GM23338 (cell line): Measurements from ENCODE around the gene GALR2. TPM values are rescaled to one million over a fixed set of nuclear protein-coding genes. Genes with fewer than 3 reads are reported as not detected.

Experiments used
- ATAC-seq: fragments of 200-7000 bp; cut with Tn5 transposase; 3 replicates; pipeline ENCODE4 v1.9.1; 2020
- DNase-seq: peaks from one replicate; pipeline ENCODE4 v3.0.0-alpha.2; 2015; ENCODE audit warnings: low spot score
- H2AFZ ChIP-seq: fragments of 200-600 bp; sonication (generic); 2 replicates; pipeline ENCODE4 v1.8.0; 2016; ENCODE audit warnings: antibody characterized with exemption, mild to moderate bottlenecking, moderate library complexity
- H3F3A ChIP-seq: fragments of 200-600 bp; sonication (generic); replicated peaks from 2 replicates; pipeline ENCODE4 v1.8.0; 2017; ENCODE audit warnings: antibody characterized with exemption, mixed run types, low read depth
- H3K27ac ChIP-seq: fragments of 200-600 bp; sonication (generic); 2 replicates; pipeline ENCODE4 v1.6.1; 2016; ENCODE audit warnings: low read depth
- H3K27me3 ChIP-seq: fragments of 200-600 bp; sonication (generic); 2 replicates; pipeline ENCODE4 v1.8.0; 2016; ENCODE audit warnings: mild to moderate bottlenecking, mixed run types, moderate library complexity; ENCODE audit not compliant: insufficient read depth
- H3K36me3 ChIP-seq: fragments of 200-600 bp; sonication (generic); 2 replicates; pipeline ENCODE4 v1.8.0; 2016; ENCODE audit warnings: mild to moderate bottlenecking; ENCODE audit not compliant: insufficient read depth
- H3K4me1 ChIP-seq: fragments of 200-600 bp; sonication (generic); 2 replicates; pipeline ENCODE4 v1.8.0; 2016; ENCODE audit warnings: mild to moderate bottlenecking, moderate library complexity; ENCODE audit not compliant: insufficient read depth
- H3K4me2 ChIP-seq: fragments of 200-600 bp; sonication (generic); 2 replicates; pipeline ENCODE4 v1.7.1; 2017; ENCODE audit warnings: mixed run types
- H3K4me3 ChIP-seq: fragments of 200-600 bp; sonication (generic); 2 replicates; pipeline ENCODE4 v1.6.1; 2016; ENCODE audit warnings: mixed run types
- H3K79me2 ChIP-seq: fragments of 200-600 bp; sonication (generic); replicated peaks from 2 replicates; pipeline ENCODE4 v1.8.0; 2017; ENCODE audit warnings: mild to moderate bottlenecking; ENCODE audit not compliant: insufficient read depth
- H3K9me2 ChIP-seq: fragments of 200-600 bp; sonication (generic); 2 replicates; pipeline ENCODE4 v1.8.0; 2017; ENCODE audit not compliant: insufficient read depth
- H4K20me1 ChIP-seq: fragments of 200-600 bp; sonication (generic); replicated peaks from 2 replicates; pipeline ENCODE4 v1.8.0; 2017; ENCODE audit warnings: mild to moderate bottlenecking; ENCODE audit not compliant: insufficient read depth
- H3K27ac Mint-ChIP-seq: 2 replicates; pipeline ENCODE4 v1.8.0; 2020; ENCODE audit warnings: inconsistent platforms, mild to moderate bottlenecking, moderate library complexity, mixed read lengths
- H3K27me3 Mint-ChIP-seq: 3 replicates; pipeline ENCODE4 v1.8.0; 2022; ENCODE audit warnings: low read depth, mild to moderate bottlenecking, moderate library complexity, mixed read lengths, inconsistent platforms; ENCODE audit not compliant: insufficient read depth, poor library complexity
- H3K36me3 Mint-ChIP-seq: 3 replicates; pipeline ENCODE4 v1.8.0; 2021; ENCODE audit warnings: low read depth, mild to moderate bottlenecking, inconsistent platforms, moderate library complexity, mixed read lengths
- H3K4me1 Mint-ChIP-seq: 3 replicates; pipeline ENCODE4 v1.8.0; 2020; ENCODE audit warnings: mild to moderate bottlenecking, inconsistent platforms, mixed read lengths
- H3K4me3 Mint-ChIP-seq: 3 replicates; pipeline ENCODE4 v1.8.0; 2021; ENCODE audit warnings: moderate library complexity, mild to moderate bottlenecking, inconsistent platforms, mixed read lengths
- H3K9me3 Mint-ChIP-seq: 3 replicates; pipeline ENCODE4 v1.8.0; 2020; ENCODE audit warnings: moderate library complexity, mild to moderate bottlenecking, inconsistent platforms, mixed read lengths
- CREB1 ChIP-seq: fragments of 250-450 bp; sonication (Bioruptor Pico); IDR thresholded peaks from 2 replicates; pipeline ENCODE4 v1.5.0; 2020; ENCODE audit warnings: low read depth, mild to moderate bottlenecking, moderate library complexity
- EZH2 ChIP-seq: fragments of 200-600 bp; sonication (generic); IDR thresholded peaks from one replicate; pipeline ENCODE4 v1.8.0; 2017; ENCODE audit warnings: antibody characterized with exemption, mild to moderate bottlenecking, low read depth; ENCODE audit not compliant: unreplicated experiment
- STAT1 ChIP-seq: IDR thresholded peaks from one replicate; pipeline ENCODE4 v1.6.1; 2016; ENCODE audit warnings: antibody characterized with exemption; ENCODE audit not compliant: unreplicated experiment
- ZNF114 ChIP-seq: fragments of 250-450 bp; sonication (Bioruptor Pico); IDR thresholded peaks from 2 replicates; pipeline ENCODE4 v1.5.0; 2020; ENCODE audit warnings: mild to moderate bottlenecking, moderate library complexity
- ZNF331 ChIP-seq: fragments of 250-450 bp; sonication (Bioruptor Pico); IDR thresholded peaks from 2 replicates; pipeline ENCODE4 v1.5.0; 2020; ENCODE audit warnings: low read depth, mild to moderate bottlenecking, moderate library complexity
- polyA plus RNA-seq: library from polyadenylated mRNA; unstranded; fragments of >200 nt; fragmentation: Nextera tagmentation; extraction: Ambion mirVana; gene quantifications from 2 replicates; pipeline ENCODE4 v1.2.1, GENCODE V29; 2016
- total RNA-seq: library from RNA; depleted of rRNA; stranded (reverse); fragments of >200 nt; shearing (Covaris generic); gene quantifications from 2 replicates; pipeline ENCODE4 v1.2.3, GENCODE V29; 2014
- TF ChIP-seq, protein P1 (sequence below): fragments of 250-450 bp; sonication (Bioruptor Pico); IDR thresholded peaks from 2 replicates; pipeline ENCODE4 v1.5.0; 2020; ENCODE audit warnings: mild to moderate bottlenecking, moderate library complexity
- TF ChIP-seq, protein P2 (sequence below): IDR thresholded peaks from 2 replicates; pipeline ENCODE4 v1.6.1; 2016; ENCODE audit warnings: antibody characterized with exemption

Gene GALR2
- total and polyA plus RNA-seq, 2 experiments from 2014 or later: 0.50 to 2.2 TPM

DNA sequence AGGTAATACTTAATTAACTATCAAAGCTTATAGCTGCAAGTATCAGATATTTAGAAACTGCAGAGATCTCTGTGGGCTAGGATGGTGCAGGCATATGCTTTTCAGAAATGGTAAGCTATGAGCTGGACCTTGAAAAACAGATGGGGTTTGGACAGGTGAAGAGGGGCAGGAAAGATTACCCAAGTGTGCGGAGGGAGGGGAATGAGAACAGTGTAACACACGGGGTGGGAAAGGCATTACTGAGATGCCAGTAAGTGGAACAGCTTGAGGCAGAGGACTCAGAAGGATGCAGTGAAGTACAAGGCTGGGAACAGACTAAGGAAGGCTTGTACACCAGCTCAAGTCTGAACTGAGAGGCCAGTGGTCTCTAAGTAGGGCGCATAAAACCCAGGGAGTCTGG, 25.3 kb upstream of the GALR2 start:
- Mint-ChIP-seq H3K27ac (peak overlapping the region; percentile 14; the same call in 1 of the 2 replicates), H3K4me1 (peaks cover 5% of the 10 kb centered on the region; the same call in 2 of the 3 replicates), H3K9me3 (no peaks in the 10 kb centered on the region), H3K4me3 (no peak overlapping the region), H3K36me3 (peaks cover 73% of the 10 kb centered on the region), H3K27me3 (peaks cover 1% of the 10 kb centered on the region)
- peaks cover 14% of the 10 kb centered on the region; the same call in 1 of the 2 replicates for H3K79me2 ChIP-seq
- no peak overlapping the region for H2AFZ ChIP-seq
- peaks cover 15% of the 10 kb centered on the region; the same call in 1 of the 2 replicates for H3F3A ChIP-seq
- H3K36me3 ChIP-seq: peaks cover 42% of the 10 kb centered on the region
- no peaks in the 10 kb centered on the region for H3K27me3 ChIP-seq
- peak overlapping the region; percentile 74 for H3K27ac ChIP-seq
- H3K9me2 ChIP-seq: no peaks in the 10 kb centered on the region
- H4K20me1 ChIP-seq: peaks cover 15% of the 10 kb centered on the region
- DNase-seq (no peak), ATAC-seq (no peak)
- H3K4me1 ChIP-seq: peaks cover 9% of the 10 kb centered on the region; the same call in 1 of the 2 replicates
- no peak overlapping the region for H3K4me3 ChIP-seq
- TF ChIP-seq, protein P1, sequence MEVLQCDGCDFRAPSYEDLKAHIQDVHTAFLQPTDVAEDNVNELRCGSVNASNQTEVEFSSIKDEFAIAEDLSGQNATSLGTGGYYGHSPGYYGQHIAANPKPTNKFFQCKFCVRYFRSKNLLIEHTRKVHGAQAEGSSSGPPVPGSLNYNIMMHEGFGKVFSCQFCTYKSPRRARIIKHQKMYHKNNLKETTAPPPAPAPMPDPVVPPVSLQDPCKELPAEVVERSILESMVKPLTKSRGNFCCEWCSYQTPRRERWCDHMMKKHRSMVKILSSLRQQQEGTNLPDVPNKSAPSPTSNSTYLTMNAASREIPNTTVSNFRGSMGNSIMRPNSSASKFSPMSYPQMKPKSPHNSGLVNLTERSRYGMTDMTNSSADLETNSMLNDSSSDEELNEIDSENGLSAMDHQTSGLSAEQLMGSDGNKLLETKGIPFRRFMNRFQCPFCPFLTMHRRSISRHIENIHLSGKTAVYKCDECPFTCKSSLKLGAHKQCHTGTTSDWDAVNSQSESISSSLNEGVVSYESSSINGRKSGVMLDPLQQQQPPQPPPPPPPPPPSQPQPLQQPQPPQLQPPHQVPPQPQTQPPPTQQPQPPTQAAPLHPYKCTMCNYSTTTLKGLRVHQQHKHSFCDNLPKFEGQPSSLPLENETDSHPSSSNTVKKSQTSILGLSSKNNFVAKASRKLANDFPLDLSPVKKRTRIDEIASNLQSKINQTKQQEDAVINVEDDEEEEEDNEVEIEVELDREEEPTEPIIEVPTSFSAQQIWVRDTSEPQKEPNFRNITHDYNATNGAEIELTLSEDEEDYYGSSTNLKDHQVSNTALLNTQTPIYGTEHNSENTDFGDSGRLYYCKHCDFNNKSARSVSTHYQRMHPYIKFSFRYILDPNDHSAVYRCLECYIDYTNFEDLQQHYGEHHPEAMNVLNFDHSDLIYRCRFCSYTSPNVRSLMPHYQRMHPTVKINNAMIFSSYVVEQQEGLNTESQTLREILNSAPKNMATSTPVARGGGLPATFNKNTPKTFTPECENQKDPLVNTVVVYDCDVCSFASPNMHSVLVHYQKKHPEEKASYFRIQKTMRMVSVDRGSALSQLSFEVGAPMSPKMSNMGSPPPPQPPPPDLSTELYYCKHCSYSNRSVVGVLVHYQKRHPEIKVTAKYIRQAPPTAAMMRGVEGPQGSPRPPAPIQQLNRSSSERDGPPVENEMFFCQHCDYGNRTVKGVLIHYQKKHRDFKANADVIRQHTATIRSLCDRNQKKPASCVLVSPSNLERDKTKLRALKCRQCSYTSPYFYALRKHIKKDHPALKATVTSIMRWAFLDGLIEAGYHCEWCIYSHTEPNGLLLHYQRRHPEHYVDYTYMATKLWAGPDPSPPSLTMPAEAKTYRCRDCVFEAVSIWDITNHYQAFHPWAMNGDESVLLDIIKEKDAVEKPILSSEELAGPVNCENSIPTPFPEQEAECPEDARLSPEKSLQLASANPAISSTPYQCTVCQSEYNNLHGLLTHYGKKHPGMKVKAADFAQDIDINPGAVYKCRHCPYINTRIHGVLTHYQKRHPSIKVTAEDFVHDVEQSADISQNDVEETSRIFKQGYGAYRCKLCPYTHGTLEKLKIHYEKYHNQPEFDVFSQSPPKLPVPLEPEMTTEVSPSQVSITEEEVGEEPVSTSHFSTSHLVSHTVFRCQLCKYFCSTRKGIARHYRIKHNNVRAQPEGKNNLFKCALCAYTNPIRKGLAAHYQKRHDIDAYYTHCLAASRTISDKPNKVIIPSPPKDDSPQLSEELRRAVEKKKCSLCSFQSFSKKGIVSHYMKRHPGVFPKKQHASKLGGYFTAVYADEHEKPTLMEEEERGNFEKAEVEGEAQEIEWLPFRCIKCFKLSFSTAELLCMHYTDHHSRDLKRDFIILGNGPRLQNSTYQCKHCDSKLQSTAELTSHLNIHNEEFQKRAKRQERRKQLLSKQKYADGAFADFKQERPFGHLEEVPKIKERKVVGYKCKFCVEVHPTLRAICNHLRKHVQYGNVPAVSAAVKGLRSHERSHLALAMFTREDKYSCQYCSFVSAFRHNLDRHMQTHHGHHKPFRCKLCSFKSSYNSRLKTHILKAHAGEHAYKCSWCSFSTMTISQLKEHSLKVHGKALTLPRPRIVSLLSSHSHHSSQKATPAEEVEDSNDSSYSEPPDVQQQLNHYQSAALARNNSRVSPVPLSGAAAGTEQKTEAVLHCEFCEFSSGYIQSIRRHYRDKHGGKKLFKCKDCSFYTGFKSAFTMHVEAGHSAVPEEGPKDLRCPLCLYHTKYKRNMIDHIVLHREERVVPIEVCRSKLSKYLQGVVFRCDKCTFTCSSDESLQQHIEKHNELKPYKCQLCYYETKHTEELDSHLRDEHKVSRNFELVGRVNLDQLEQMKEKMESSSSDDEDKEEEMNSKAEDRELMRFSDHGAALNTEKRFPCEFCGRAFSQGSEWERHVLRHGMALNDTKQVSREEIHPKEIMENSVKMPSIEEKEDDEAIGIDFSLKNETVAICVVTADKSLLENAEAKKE (CRISPR knock-in tag): no peak
- no peak for TF ChIP-seq STAT1
- TF ChIP-seq ZNF331: no peak
- no peak for TF ChIP-seq EZH2
- TF ChIP-seq ZNF114 (CRISPR knock-in tag): no peak
- TF ChIP-seq, protein P2, sequence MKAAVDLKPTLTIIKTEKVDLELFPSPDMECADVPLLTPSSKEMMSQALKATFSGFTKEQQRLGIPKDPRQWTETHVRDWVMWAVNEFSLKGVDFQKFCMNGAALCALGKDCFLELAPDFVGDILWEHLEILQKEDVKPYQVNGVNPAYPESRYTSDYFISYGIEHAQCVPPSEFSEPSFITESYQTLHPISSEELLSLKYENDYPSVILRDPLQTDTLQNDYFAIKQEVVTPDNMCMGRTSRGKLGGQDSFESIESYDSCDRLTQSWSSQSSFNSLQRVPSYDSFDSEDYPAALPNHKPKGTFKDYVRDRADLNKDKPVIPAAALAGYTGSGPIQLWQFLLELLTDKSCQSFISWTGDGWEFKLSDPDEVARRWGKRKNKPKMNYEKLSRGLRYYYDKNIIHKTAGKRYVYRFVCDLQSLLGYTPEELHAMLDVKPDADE: no peak
- TF ChIP-seq CREB1: no peak
- H3K4me2 ChIP-seq: no peak overlapping the region
